Stimulated activated CD4-positive, alpha-beta T cell treated with anti-CD3 and anti-CD28 coated beads, Interleukin-1b, Interleukin-23, amount 100 ng/mL, for 1 hour (primary cell): ENCODE data around the gene TRMT112.

Source experiments
- DNase-seq, 2 donors: peaks; one replicate each; pipeline ENCODE4 v3.0.0-alpha.2; 2020; ENCODE audit warnings: low read depth in 2 of 2

The TRMT112 gene

GRCh38 chr11:64351136-64351631 lies 33.8 kb upstream of the TRMT112 start:
- no peak for DNase-seq

- no peak for DNase-seq
These were observed 32.0 kb upstream of the TRMT112 start for GRCh38 chr11:64349404-64349803.

GRCh38 chr11:64349025-64349387 lies 31.6 kb upstream of the TRMT112 start:
- DNase-seq: no peak

- DNase-seq: no peak
These were observed 31.1 kb upstream of the TRMT112 start for GRCh38 chr11:64348383-64349024.

GRCh38 chr11:64347193-64347867 lies 30.0 kb upstream of the TRMT112 start:
- no peak for DNase-seq

GRCh38 chr11:64344787-64345186 lies 27.4 kb upstream of the TRMT112 start:
- no peak for DNase-seq

- DNase-seq: no peak
These were observed 26.6 kb upstream of the TRMT112 start for GRCh38 chr11:64343767-64344559.

GRCh38 chr11:64342869-64343745 lies 25.7 kb upstream of the TRMT112 start:
- no peak for DNase-seq

- DNase-seq: peak; percentile 73 to 91
These were observed 24.8 kb upstream of the TRMT112 start for GRCh38 chr11:64341851-64342791.

- DNase-seq: no peak
These were observed 24.1 kb upstream of the TRMT112 start for GRCh38 chr11:64341429-64341828.

GRCh38 chr11:64340671-64341335 lies 23.4 kb upstream of the TRMT112 start:
- peak; percentile 35 to 71 for DNase-seq

- peak; percentile 58 to 78 for DNase-seq
These were observed 22.5 kb upstream of the TRMT112 start, which contains the start of gene CCDC88B for GRCh38 chr11:64339754-64340408. CCDC88B (plus strand) TSS chr11:64340204; CDS start chr11:64340267, 63 bp downstream.

GRCh38 chr11:64339286-64339685 lies 21.9 kb upstream of the TRMT112 start:
- no peak for DNase-seq

- DNase-seq: no peak
These were observed 21.4 kb upstream of the TRMT112 start for GRCh38 chr11:64338716-64339115.

- no peak for DNase-seq
These were observed 20.3 kb upstream of the TRMT112 start for GRCh38 chr11:64337538-64338249.

GRCh38 chr11:64334764-64335735 lies 17.7 kb upstream of the TRMT112 start:
- no peak for DNase-seq

- DNase-seq: no peak
These were observed 16.2 kb upstream of the TRMT112 start for GRCh38 chr11:64333556-64333955.
